CD14-positive monocyte (primary cell): ENCODE results near the gene CRY1. TPM values are rescaled to one million over a fixed set of nuclear protein-coding genes. Genes with fewer than 3 reads are reported as not detected.
"Not testable (repeated sequence)": the region's sequence is repeated elsewhere in the genome, so short reads cannot be mapped to it uniquely, and the experiment has no call there.

Experiments used
- DNase-seq, 3 donors: peaks; one replicate each; pipeline ENCODE4 v3.0.0-alpha.2; 2011 to 2022
- H2AFZ ChIP-seq: 2 replicates; pipeline ENCODE4 v1.6.0; 2012; ENCODE audit warnings: mild to moderate bottlenecking, low read depth, low read length, inconsistent platforms; ENCODE audit not compliant: insufficient read depth, poor library complexity, severe bottlenecking
- H3K27ac ChIP-seq, 2 donors: 1 replicate in 1 of 2; 2 replicates in 1 of 2; pipeline ENCODE4 v1.5.1; 2012 to 2013; ENCODE audit warnings: low read length in 2 of 2, control low read depth in 1 of 2, inconsistent platforms in 1 of 2, low read depth in 1 of 2, mild to moderate bottlenecking in 1 of 2
- H3K27me3 ChIP-seq, 2 donors: one replicate each; pipeline versions ENCODE4 v1.6.0 to v1.6.1; 2011 to 2013; ENCODE audit warnings: low read length in 2 of 2; ENCODE audit not compliant: control insufficient read depth in 2 of 2, insufficient read depth in 2 of 2
- H3K36me3 ChIP-seq, 2 donors: replicated peaks in 1 of 2; 1 replicate in 1 of 2; 2 replicates in 1 of 2; pipeline versions ENCODE4 v1.5.1 to v1.6.1; 2012 to 2013; ENCODE audit warnings: low read length in 2 of 2, control low read depth in 1 of 2, inconsistent platforms in 1 of 2, mild to moderate bottlenecking in 1 of 2; ENCODE audit not compliant: insufficient read depth in 2 of 2, control insufficient read depth in 1 of 2
- H3K4me1 ChIP-seq, 2 donors: 1 replicate in 1 of 2; 2 replicates in 1 of 2; pipeline versions ENCODE4 v1.5.1 to v1.6.1; 2012 to 2013; ENCODE audit warnings: low read length in 2 of 2, control low read depth in 1 of 2, inconsistent platforms in 1 of 2, mild to moderate bottlenecking in 1 of 2, moderate library complexity in 1 of 2; ENCODE audit not compliant: insufficient read depth in 2 of 2, control insufficient read depth in 1 of 2
- H3K4me2 ChIP-seq: replicated peaks from 2 replicates; pipeline ENCODE3; 2012; ENCODE audit warnings: low read length, moderate library complexity, mild to moderate bottlenecking; ENCODE audit not compliant: poor library complexity, severe bottlenecking; ENCODE audit errors: extremely low read depth
- H3K4me3 ChIP-seq, 3 experiments: fragments of 200-600 bp in 1 of 3; sonication (generic) in 1 of 3; replicated peaks in 1 of 3; 1 replicate in 2 of 3; 2 replicates in 1 of 3; pipeline ENCODE4 v1.5.1; 2011 to 2013; ENCODE audit warnings: low read length in 3 of 3, mild to moderate bottlenecking in 3 of 3, control low read depth in 2 of 3, low read depth in 2 of 3, inconsistent platforms in 1 of 3, moderate library complexity in 1 of 3
- H3K79me2 ChIP-seq: 2 replicates; pipeline ENCODE4 v1.6.0; 2012; ENCODE audit warnings: mild to moderate bottlenecking, control low read depth, inconsistent platforms, low read length, moderate library complexity; ENCODE audit not compliant: insufficient read depth
- H3K9ac ChIP-seq: 2 replicates; pipeline ENCODE4 v1.6.0; 2017; ENCODE audit warnings: low read length, mild to moderate bottlenecking; ENCODE audit not compliant: insufficient read depth, poor library complexity, severe bottlenecking
- H3K9me3 ChIP-seq, 2 donors: replicated peaks in 1 of 2; 1 replicate in 1 of 2; 2 replicates in 1 of 2; pipeline versions ENCODE4 v1.5.1 to v1.6.1; 2012 to 2013; ENCODE audit warnings: low read length in 2 of 2, control low read depth in 1 of 2; ENCODE audit not compliant: control insufficient read depth in 1 of 2, insufficient read depth in 1 of 2
- H4K20me1 ChIP-seq: 2 replicates; pipeline ENCODE4 v1.6.0; 2012; ENCODE audit warnings: mild to moderate bottlenecking, low read length, control low read depth, moderate library complexity; ENCODE audit not compliant: insufficient read depth
- H3K27ac Mint-ChIP-seq, 7 donors: one replicate each; pipeline ENCODE4 v1.8.0; 2020; ENCODE audit warnings: mild to moderate bottlenecking in 7 of 7, mixed read lengths in 7 of 7, moderate library complexity in 6 of 7, inconsistent platforms in 2 of 7
- H3K27me3 Mint-ChIP-seq, 3 donors: one replicate each; pipeline ENCODE4 v1.8.0; 2021 to 2022; ENCODE audit warnings: low read depth in 3 of 3, mild to moderate bottlenecking in 3 of 3, mixed read lengths in 3 of 3, moderate library complexity in 3 of 3, inconsistent platforms in 1 of 3
- H3K36me3 Mint-ChIP-seq, 2 donors: one replicate each; pipeline ENCODE4 v1.8.0; 2020; ENCODE audit warnings: mixed read lengths in 2 of 2, inconsistent platforms in 1 of 2, mild to moderate bottlenecking in 1 of 2
- H3K4me1 Mint-ChIP-seq: one replicate; pipeline ENCODE4 v1.8.0; 2020; ENCODE audit warnings: mild to moderate bottlenecking, mixed read lengths
- H3K4me3 Mint-ChIP-seq, 2 donors: one replicate each; pipeline ENCODE4 v1.8.0; 2020; ENCODE audit warnings: mild to moderate bottlenecking in 2 of 2, mixed read lengths in 2 of 2, moderate library complexity in 1 of 2
- H3K9me3 Mint-ChIP-seq, 7 donors: one replicate each; pipeline ENCODE4 v1.8.0; 2020 to 2022; ENCODE audit warnings: mixed read lengths in 7 of 7, mild to moderate bottlenecking in 6 of 7, moderate library complexity in 6 of 7, inconsistent platforms in 2 of 7
- WGBS: methylation state at CpG from one replicate; pipeline ENCODE4 v1.1.5; 2013; ENCODE audit warnings: missing lambda C conversion rate; ENCODE audit not compliant: insufficient coverage; 5-methylcytosine and 5-hydroxymethylcytosine counted together
- intact Hi-C, 2 donors: fragments of 100-400 bp; cut with micrococcal nuclease; formaldehyde crosslinking; loops; one replicate each; pipeline versions ENCODE4 v1.15.0 to v1.15.1; 2023
- polyA plus RNA-seq, 3 donors: library from polyadenylated mRNA; depleted of rRNA in 1 of 3; unstranded in 2 of 3; stranded (reverse) in 1 of 3; fragments of 300-500 nt in 2 of 3; fragments of >200 nt in 1 of 3; fragmentation: Illumina TruSeq in 2 of 3; gene quantifications; 1 replicate in 2 of 3; 2 replicates in 1 of 3; pipeline ENCODE4 v1.2.3, GENCODE V29; 2012 to 2021
- TF ChIP-seq, protein P1 (sequence below): fragments of 200-600 bp; IDR thresholded peaks from one replicate; pipeline ENCODE4 v1.8.0; 2022; ENCODE audit warnings: antibody characterized with exemption, mild to moderate bottlenecking

The CRY1 gene
- polyA plus RNA-seq, 3 donors: 3.8 to 7.7 (median 5.8) TPM

DNA sequence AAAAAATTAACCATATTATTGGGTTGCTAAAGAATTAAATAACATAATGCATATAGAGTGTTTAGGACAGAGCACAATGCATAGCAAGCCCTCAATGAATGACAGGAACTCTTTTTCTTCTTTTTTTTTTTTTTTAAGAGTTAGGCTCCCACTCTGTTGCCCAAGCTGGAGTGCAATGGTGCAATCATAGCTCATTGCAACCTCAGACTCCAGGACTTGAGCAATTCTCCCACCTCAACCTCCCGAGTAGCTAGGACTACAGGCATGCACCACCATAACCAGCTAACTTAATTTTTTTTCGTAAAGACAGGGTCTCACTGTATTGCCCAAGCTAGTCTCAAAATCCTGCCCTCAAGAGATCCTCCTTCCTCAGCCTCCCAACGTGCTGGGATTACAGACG, 85.9 kb downstream of the CRY1 start:
- Mint-ChIP-seq H3K27me3 (no peaks in the 10 kb centered on the region), H3K4me3 (no peak overlapping the region), H3K27ac (no peak overlapping the region), H3K36me3 (peaks cover 0 to 8% of the 10 kb centered on the region in 2 donors), H3K9me3 (peaks cover 4 to 20% (median 12%) of the 10 kb centered on the region in 7 donors), H3K4me1 (no peaks in the 10 kb centered on the region)
- DNase-seq: no peak
- Histone ChIP-seq H2AFZ (no peak overlapping the region), H3K27ac (no peak overlapping the region), H3K9me3 (peaks cover 0 to 7% of the 10 kb centered on the region in 2 donors), H3K27me3 (no peaks in the 10 kb centered on the region), H3K79me2 (no peaks in the 10 kb centered on the region), H3K4me2 (no peak overlapping the region), H3K4me3 (no peak overlapping the region), H3K9ac (no peak overlapping the region), H4K20me1 (no peaks in the 10 kb centered on the region), H3K36me3 (no peaks in the 10 kb centered on the region), H3K4me1 (no peaks in the 10 kb centered on the region)
- intact Hi-C loops: no loop called here
- WGBS: 50% methylated on average over 2 of the region's 4 CpGs
- TF ChIP-seq, protein P1, sequence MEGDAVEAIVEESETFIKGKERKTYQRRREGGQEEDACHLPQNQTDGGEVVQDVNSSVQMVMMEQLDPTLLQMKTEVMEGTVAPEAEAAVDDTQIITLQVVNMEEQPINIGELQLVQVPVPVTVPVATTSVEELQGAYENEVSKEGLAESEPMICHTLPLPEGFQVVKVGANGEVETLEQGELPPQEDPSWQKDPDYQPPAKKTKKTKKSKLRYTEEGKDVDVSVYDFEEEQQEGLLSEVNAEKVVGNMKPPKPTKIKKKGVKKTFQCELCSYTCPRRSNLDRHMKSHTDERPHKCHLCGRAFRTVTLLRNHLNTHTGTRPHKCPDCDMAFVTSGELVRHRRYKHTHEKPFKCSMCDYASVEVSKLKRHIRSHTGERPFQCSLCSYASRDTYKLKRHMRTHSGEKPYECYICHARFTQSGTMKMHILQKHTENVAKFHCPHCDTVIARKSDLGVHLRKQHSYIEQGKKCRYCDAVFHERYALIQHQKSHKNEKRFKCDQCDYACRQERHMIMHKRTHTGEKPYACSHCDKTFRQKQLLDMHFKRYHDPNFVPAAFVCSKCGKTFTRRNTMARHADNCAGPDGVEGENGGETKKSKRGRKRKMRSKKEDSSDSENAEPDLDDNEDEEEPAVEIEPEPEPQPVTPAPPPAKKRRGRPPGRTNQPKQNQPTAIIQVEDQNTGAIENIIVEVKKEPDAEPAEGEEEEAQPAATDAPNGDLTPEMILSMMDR: no peak

DNA sequence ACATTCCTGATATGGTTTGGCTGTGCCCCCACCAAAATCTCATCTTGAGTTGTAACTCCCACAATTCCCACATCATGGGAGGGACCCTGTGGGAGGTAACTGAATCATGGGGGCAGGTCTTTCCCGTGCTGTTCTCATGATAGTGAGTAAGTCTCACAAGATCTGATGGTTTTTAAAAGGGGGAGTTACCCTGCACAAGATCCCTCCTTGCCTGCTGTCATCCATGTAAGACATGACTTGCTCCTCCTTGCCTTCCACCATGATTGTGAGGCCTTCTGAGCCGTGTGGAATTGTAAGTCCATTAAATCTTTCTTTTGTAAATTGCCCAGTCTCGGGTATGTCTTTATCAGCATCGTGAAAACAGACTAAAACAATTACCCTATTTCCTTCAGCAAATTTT, 90.7 kb downstream of the CRY1 start:
- intact Hi-C loops: not testable (repeated sequence)

More for the DNA sequence above, 90.7 kb downstream of the CRY1 start:
- H3K36me3 Mint-ChIP-seq: peaks cover 12 to 18% of the 10 kb centered on the region in 2 donors
- H3K27me3 Mint-ChIP-seq, H3K27ac Mint-ChIP-seq, H3K9ac ChIP-seq, H2AFZ ChIP-seq, H3K4me1 Mint-ChIP-seq, H3K4me3 Mint-ChIP-seq, H3K9me3 Mint-ChIP-seq, DNase-seq, H3K4me1 ChIP-seq, H3K4me2 ChIP-seq, H3K36me3 ChIP-seq, H3K4me3 ChIP-seq, H3K27ac ChIP-seq, H4K20me1 ChIP-seq, H3K9me3 ChIP-seq, H3K27me3 ChIP-seq, H3K79me2 ChIP-seq: not testable (repeated sequence)
- 100% methylated on average over 1 of the region's 4 CpGs for WGBS
